ENCODE measurements around the gene LIMK2.
"Not testable (repeated sequence)": the region's sequence is repeated elsewhere in the genome, so short reads cannot be mapped to it uniquely, and the experiment has no call there.

LIMK2 gene

GRCh38 chr22:31210556-31211421 is 1.3 kb upstream of the LIMK2 start:
- no peak for DNase-seq (ENCODE audit: low read depth in 1 of 2, low spot score in 1 of 2)

- DNase-seq (ENCODE audit: low read depth in 1 of 2, low spot score in 1 of 2), result no peak
These were observed 626 bp upstream of the LIMK2 start for GRCh38 chr22:31211482-31211861.

- DNase-seq (ENCODE audit: low read depth in 1 of 2, low spot score in 1 of 2), result no peak
These were observed 908 bp downstream of the LIMK2 start for GRCh38 chr22:31212783-31213629.

GRCh38 chr22:31215018-31215535 is 3.0 kb downstream of the LIMK2 start:
- DNase-seq (ENCODE audit: low read depth in 1 of 2, low spot score in 1 of 2), result no peak

- DNase-seq (ENCODE audit: low read depth in 1 of 2, low spot score in 1 of 2), result no peak
These were observed 6.6 kb downstream of the LIMK2 start for GRCh38 chr22:31218565-31219262.

- DNase-seq (ENCODE audit: low read depth in 1 of 2, low spot score in 1 of 2), result no peak
These were observed 9.0 kb downstream of the LIMK2 start for GRCh38 chr22:31221084-31221483.

GRCh38 chr22:31222736-31223135 is 10.6 kb downstream of the LIMK2 start:
- no peak for DNase-seq (ENCODE audit: low read depth in 1 of 2, low spot score in 1 of 2)

- no peak for DNase-seq (ENCODE audit: low read depth in 1 of 2, low spot score in 1 of 2)
These were observed 11.7 kb downstream of the LIMK2 start for GRCh38 chr22:31223786-31224191.

- not testable (repeated sequence) for DNase-seq (ENCODE audit: low read depth in 1 of 2, low spot score in 1 of 2)
These were observed 12.6 kb downstream of the LIMK2 start for GRCh38 chr22:31224691-31225090.

- DNase-seq (ENCODE audit: low read depth in 1 of 2, low spot score in 1 of 2), result no peak
These were observed 15.1 kb downstream of the LIMK2 start for GRCh38 chr22:31227186-31227585.

GRCh38 chr22:31229402-31230079 is 17.4 kb downstream of the LIMK2 start:
- DNase-seq (ENCODE audit: low read depth in 1 of 2, low spot score in 1 of 2), result no peak

GRCh38 chr22:31230155-31230870 is 18.2 kb downstream of the LIMK2 start:
- DNase-seq (ENCODE audit: low read depth in 1 of 2, low spot score in 1 of 2), result no peak

- peak in 1 of 2 donors; percentile 21 for DNase-seq (ENCODE audit: low read depth in 1 of 2, low spot score in 1 of 2)
These were observed 18.9 kb downstream of the LIMK2 start for GRCh38 chr22:31230871-31231621.

GRCh38 chr22:31233001-31233400 is 20.9 kb downstream of the LIMK2 start:
- DNase-seq (ENCODE audit: low read depth in 1 of 2, low spot score in 1 of 2), result no peak

- no peak for DNase-seq (ENCODE audit: low read depth in 1 of 2, low spot score in 1 of 2)
These were observed 23.0 kb downstream of the LIMK2 start for GRCh38 chr22:31235081-31235480.

- DNase-seq (ENCODE audit: low read depth in 1 of 2, low spot score in 1 of 2), result not testable (repeated sequence)
These were observed 23.9 kb downstream of the LIMK2 start for GRCh38 chr22:31236044-31236443.

- no peak for DNase-seq (ENCODE audit: low read depth in 1 of 2, low spot score in 1 of 2)
These were observed 26.0 kb downstream of the LIMK2 start for GRCh38 chr22:31238057-31238456.

- DNase-seq (ENCODE audit: low read depth in 1 of 2, low spot score in 1 of 2), result no peak
These were observed 27.8 kb downstream of the LIMK2 start for GRCh38 chr22:31239771-31240370.

- no peak for DNase-seq (ENCODE audit: low read depth in 1 of 2, low spot score in 1 of 2)
These were observed 29.1 kb downstream of the LIMK2 start for GRCh38 chr22:31241200-31241599.
